Stomach (tissue), 9 donors: ENCODE data around the gene RNF215. TPM values are rescaled to one million over a fixed set of nuclear protein-coding genes. Genes with fewer than 3 reads are reported as not detected.

Source experiments
- DNase-seq, 2 donors: peaks; one replicate each; pipeline versions ENCODE4 v3.0.0 to v3.0.0-alpha.2; 2013 to 2019
- H3K27ac ChIP-seq, 5 donors: fragments of 200-600 bp in 4 of 5; sonication (generic) in 4 of 5; one replicate each; pipeline ENCODE4 v1.5.1; 2013 to 2019; ENCODE audit warnings: mild to moderate bottlenecking in 1 of 5, moderate library complexity in 1 of 5
- H3K27me3 ChIP-seq, 3 donors: fragments of 200-600 bp; sonication (generic); one replicate each; pipeline ENCODE4 v1.5.1; 2017 to 2019; ENCODE audit warnings: mixed run types in 1 of 3
- H3K36me3 ChIP-seq, 4 donors: fragments of 200-600 bp; sonication (generic); 1 replicate in 3 of 4; 2 replicates in 1 of 4; pipeline ENCODE4 v1.5.1; 2016 to 2019
- H3K4me1 ChIP-seq, 4 donors: fragments of 200-600 bp; sonication (generic); one replicate each; pipeline ENCODE4 v1.5.1; 2016 to 2019
- H3K4me3 ChIP-seq, 4 donors: fragments of 200-600 bp; sonication (generic) in 3 of 4; one replicate each; pipeline ENCODE4 v1.5.1; 2016 to 2019; ENCODE audit warnings: mild to moderate bottlenecking in 1 of 4
- H3K9me3 ChIP-seq, 4 donors: fragments of 200-600 bp; sonication (generic); one replicate each; pipeline ENCODE4 v1.5.1; 2016 to 2019
- CTCF ChIP-seq, 7 experiments: fragments of 450-650 bp in 4 of 7; fragments of 200-600 bp in 3 of 7; sonication (generic) in 3 of 7; IDR thresholded peaks; one replicate each; pipeline ENCODE4 v1.5.1; 2016 to 2019; ENCODE audit warnings: antibody characterized with exemption in 7 of 7, control low read depth in 2 of 7, mild to moderate bottlenecking in 1 of 7
- EP300 ChIP-seq: sonication (generic); formaldehyde crosslinking; IDR thresholded peaks from one replicate; pipeline ENCODE4 v1.6.1; 2017; ENCODE audit warnings: antibody characterized with exemption
- POLR2A ChIP-seq, 4 donors: fragments of 450-650 bp; IDR thresholded peaks; one replicate each; pipeline ENCODE4 v1.6.1; 2016; ENCODE audit warnings: antibody characterized with exemption in 4 of 4, control low read depth in 2 of 4, mild to moderate bottlenecking in 1 of 4, moderate library complexity in 1 of 4
- POLR2AphosphoS5 ChIP-seq, 3 donors: sonication (generic); formaldehyde crosslinking; IDR thresholded peaks; one replicate each; pipeline ENCODE4 v1.6.1; 2016; ENCODE audit warnings: antibody characterized with exemption in 3 of 3
- WGBS, 5 donors: extraction: QIAGEN DNeasy Blood & Tissue Kit in 3 of 5; methylation state at CpG; one replicate each; pipeline versions ENCODE4 v1.1.5 to v1.1.7; 2013 to 2018; 5-methylcytosine and 5-hydroxymethylcytosine counted together
- intact Hi-C: fragments of 100-400 bp; cut with DNase I; formaldehyde crosslinking; loops from one replicate; pipeline ENCODE4 v1.15.1; 2023; ENCODE audit warnings: low total_unique reads
- polyA plus RNA-seq, 3 donors: library from polyadenylated mRNA; stranded (reverse); fragments of 200-250 nt; gene quantifications; one replicate each; pipeline ENCODE4 v1.2.3, GENCODE V29; 2013
- total RNA-seq, 5 donors: library from RNA; depleted of rRNA; stranded (reverse); fragments of >200 nt; gene quantifications; one replicate each; pipeline versions ENCODE4 v1.1.0 to v1.2.3, GENCODE V29; 2014 to 2016
- donor health status: healthy with polysubstance abuse.
- donor health status: Bipolar disorder and iron deficiency.
- donor health status: healthy.

Gene RNF215
- total and polyA plus RNA-seq, 8 donors = 3.6 to 29.4 (median 7.3) TPM

DNA sequence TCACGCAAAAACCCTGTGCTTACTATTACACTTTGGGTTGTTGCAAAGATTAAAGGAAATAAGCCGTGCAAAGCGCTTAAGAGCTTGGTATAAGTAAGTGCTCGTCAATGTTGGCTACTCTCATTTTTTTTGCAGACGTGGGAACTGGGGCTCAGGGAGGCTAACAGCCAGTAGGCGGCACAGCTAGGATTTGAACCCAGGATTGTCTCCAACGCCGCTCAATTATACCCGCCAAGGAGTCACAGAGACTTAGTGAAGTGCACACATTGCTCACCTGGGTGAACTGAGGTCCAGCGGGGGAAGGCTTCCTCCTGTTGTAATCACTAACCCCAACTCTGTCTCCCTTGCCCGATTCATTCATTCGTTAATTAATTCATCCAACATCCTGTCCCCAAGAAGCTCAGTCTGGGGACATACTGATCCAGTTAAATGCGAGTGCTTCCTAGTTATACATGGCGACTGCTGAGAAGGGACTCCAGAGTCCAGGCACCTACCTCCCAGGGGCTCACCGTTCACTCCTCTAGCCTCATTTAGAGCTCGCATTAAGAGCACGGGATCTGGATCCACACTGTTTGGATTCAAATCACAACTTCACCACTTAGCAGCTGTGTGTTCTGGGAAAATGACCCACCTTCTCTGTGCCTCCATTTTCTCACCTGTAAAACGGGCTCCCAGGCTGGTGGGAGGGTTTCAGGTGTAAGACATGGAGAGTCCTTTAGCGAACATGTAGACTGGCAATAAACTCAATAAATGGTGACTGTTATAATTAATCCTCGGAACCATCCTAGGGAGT, 37.5 kb upstream of the RNF215 start:
- WGBS, 5 donors = 33 to 39% (median 35%) methylated on average over 20 of the region's 20 CpGs
- Histone ChIP-seq H3K9me3 (no peaks in the 10 kb centered on the region), H3K36me3 (peaks cover 0 to 19% (median 10%) of the 10 kb centered on the region in 4 donors), H3K27ac (peak overlapping the region; percentile 96 to 98 (median 98)), H3K4me3 (peak overlapping the region; percentile 61 to 68 (median 66)), H3K27me3 (no peaks in the 10 kb centered on the region), H3K4me1 (peaks cover 44 to 69% (median 68%) of the 10 kb centered on the region in 4 donors)
- peak in 1 of 2 donors; percentile 49 for DNase-seq
- intact Hi-C loops = loop anchor here (5.0 kb wide), 1 partner anchor 32 kb away; no protein-coding TSS in a partner anchor
- no peak for TF ChIP-seq POLR2A (IDR thresholded peaks at IDR 0.05)
- no peak for TF ChIP-seq CTCF (IDR thresholded peaks at IDR 0.05)
- TF ChIP-seq EP300 = no peak
- no peak for TF ChIP-seq POLR2AphosphoS5 (IDR thresholded peaks at IDR 0.05)

DNA sequence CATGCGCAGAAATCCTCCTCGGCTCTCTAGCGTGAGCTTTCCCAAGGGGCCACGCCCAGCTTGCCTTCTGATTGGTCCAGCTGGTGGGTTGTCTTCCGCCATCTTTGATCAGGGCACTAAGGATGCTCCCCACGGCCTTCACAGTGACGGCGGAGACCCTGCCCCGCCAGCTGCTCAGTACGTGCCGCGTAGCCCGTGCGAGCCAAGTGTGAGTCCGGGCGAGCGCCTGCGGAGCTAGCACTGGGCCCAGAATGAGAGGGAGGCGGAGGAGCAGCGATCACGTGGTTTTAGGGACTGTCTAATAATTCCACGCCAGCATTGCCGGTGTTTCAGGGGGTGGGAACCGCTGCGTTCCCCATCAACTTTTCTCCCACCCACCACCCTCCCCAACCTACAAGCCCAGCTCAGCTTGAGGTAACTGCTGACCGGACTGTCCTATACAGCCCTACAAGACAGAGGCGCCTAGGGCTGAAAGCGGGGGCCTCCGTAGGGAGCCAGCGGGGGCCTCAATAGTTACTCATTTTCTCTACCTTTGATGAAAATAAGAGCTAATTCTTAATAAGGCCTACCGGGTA, 36.8 kb upstream of the RNF215 start:
- peak overlapping the region; percentile 96 to 98 (median 98) for H3K27ac ChIP-seq
- no peaks in the 10 kb centered on the region for H3K27me3 ChIP-seq
- peaks cover 44 to 76% (median 74%) of the 10 kb centered on the region in 4 donors for H3K4me1 ChIP-seq
- H3K4me3 ChIP-seq = peak overlapping the region; percentile 61 to 68 (median 66)
- DNase-seq = peak; percentile 99 to 100
- intact Hi-C loops = no loop called here
- 1 to 3% (median 2%) methylated on average over 14 to 31 of the region's 31 CpGs for WGBS, 5 donors
- H3K9me3 ChIP-seq = no peaks in the 10 kb centered on the region
- TF ChIP-seq CTCF (IDR thresholded peaks at IDR 0.05) (peak in 1 of 7 experiments; percentile 20), POLR2A (IDR thresholded peaks at IDR 0.05) (peak in 2 of 4 donors; percentile 64 to 80), EP300 (no peak), POLR2AphosphoS5 (IDR thresholded peaks at IDR 0.05) (peak; percentile 94 to 99 (median 96))
- H3K36me3 ChIP-seq = peaks cover 0 to 26% (median 13%) of the 10 kb centered on the region in 4 donors

GRCh38 chr22:30423301-30423958, 36.2 kb upstream of the RNF215 start:
- 0 to 1% (median 0%) methylated on average over 29 to 45 of the region's 45 CpGs for WGBS, 5 donors
- DNase-seq = no peak
- TF ChIP-seq POLR2A (IDR thresholded peaks at IDR 0.05) (no peak), EP300 (no peak), POLR2AphosphoS5 (IDR thresholded peaks at IDR 0.05) (no peak), CTCF (IDR thresholded peaks at IDR 0.05) (no peak)
- Histone ChIP-seq H3K4me3 (peak overlapping the region; percentile 61 to 68 (median 66)), H3K36me3 (peaks cover 0 to 26% (median 15%) of the 10 kb centered on the region in 4 donors), H3K4me1 (peaks cover 46 to 82% (median 77%) of the 10 kb centered on the region in 4 donors), H3K27me3 (no peaks in the 10 kb centered on the region), H3K27ac (peak overlapping the region; percentile 96 to 98 (median 98)), H3K9me3 (no peaks in the 10 kb centered on the region)
- intact Hi-C loops = no loop called here
